PC-3 (cell line): ENCODE results near the gene HRH2. TPM values are rescaled to one million over a fixed set of nuclear protein-coding genes. Genes with fewer than 3 reads are reported as not detected.

ENCODE experiments used
- ATAC-seq: fragments of 200-7000 bp; cut with Tn5 transposase; 2 replicates; pipeline ENCODE4 v1.9.1; 2020; ENCODE audit warnings: mild to moderate bottlenecking, moderate library complexity
- BruUV-seq: library from RNA; stranded (reverse); fragments of 400-500 nt; replicated peaks from 2 replicates; lab custom pipeline; 2021; lab: Mats Ljungman, UMichigan
- CTCF ChIA-PET: fragments of 300-600 bp; sonication (Branson Sonifier 250); formaldehyde crosslinking; loops from one replicate; lab custom pipeline; 2022; ENCODE audit warnings: antibody characterized with exemption; lab: Charles Lee
- POLR2A ChIA-PET: fragments of 300-600 bp; sonication (Branson Sonifier 250); formaldehyde crosslinking; loops from one replicate; lab custom pipeline; 2022; ENCODE audit warnings: antibody characterized with exemption; ENCODE audit not compliant: unreplicated experiment; lab: Charles Lee
- DNase-seq: peaks from one replicate; pipeline ENCODE4 v3.0.0-alpha.2; 2015
- H2AFZ ChIP-seq: fragments of 300-600 bp; sonication (generic); 2 replicates; pipeline ENCODE4 v1.6.0; 2016; ENCODE audit warnings: antibody characterized with exemption, low read length
- H3F3A ChIP-seq: fragments of 300-600 bp; sonication (generic); one replicate; pipeline ENCODE4 v1.6.0; 2017; ENCODE audit warnings: antibody characterized with exemption, low read length, control low read depth, mild to moderate bottlenecking; ENCODE audit not compliant: unreplicated experiment
- H3K27ac ChIP-seq: fragments of 300-600 bp; sonication (generic); 2 replicates; pipeline ENCODE4 v1.5.1; 2016; ENCODE audit warnings: mild to moderate bottlenecking, low read length
- H3K27me3 ChIP-seq: fragments of 300-600 bp; sonication (generic); 2 replicates; pipeline ENCODE4 v1.6.1; 2016; ENCODE audit warnings: low read length, mixed read lengths
- H3K36me3 ChIP-seq: fragments of 300-600 bp; sonication (generic); 2 replicates; pipeline ENCODE4 v1.6.1; 2016; ENCODE audit warnings: low read depth, mixed run types, low read length, mixed read lengths
- H3K4me1 ChIP-seq: fragments of 300-600 bp; sonication (generic); 2 replicates; pipeline ENCODE4 v1.5.1; 2016; ENCODE audit warnings: low read length; ENCODE audit not compliant: insufficient read depth
- H3K4me2 ChIP-seq: fragments of 300-600 bp; sonication (generic); 2 replicates; pipeline ENCODE4 v1.6.0; 2016; ENCODE audit warnings: low read length
- H3K4me3 ChIP-seq: fragments of 300-600 bp; sonication (generic); 2 replicates; pipeline ENCODE4 v1.5.1; 2016; ENCODE audit warnings: mild to moderate bottlenecking, low read length, mixed read lengths
- H3K79me2 ChIP-seq: fragments of 300-600 bp; sonication (generic); 2 replicates; pipeline ENCODE4 v1.6.1; 2017; ENCODE audit warnings: low read length, mixed read lengths
- H3K9ac ChIP-seq: fragments of 300-600 bp; sonication (generic); 2 replicates; pipeline ENCODE4 v1.6.0; 2016; ENCODE audit warnings: mild to moderate bottlenecking, low read length
- H3K9me2 ChIP-seq: fragments of 300-600 bp; sonication (generic); replicated peaks from 2 replicates; pipeline ENCODE4 v1.6.1; 2016; ENCODE audit warnings: mixed run types, low read length, mixed read lengths
- H3K9me3 ChIP-seq: fragments of 300-600 bp; sonication (generic); 2 replicates; pipeline ENCODE4 v1.6.1; 2016; ENCODE audit warnings: low read length, mixed read lengths
- H4K20me1 ChIP-seq: fragments of 300-600 bp; sonication (generic); 2 replicates; pipeline ENCODE4 v1.6.1; 2016; ENCODE audit warnings: low read length, mixed read lengths
- EZH2 ChIP-seq: fragments of 300-600 bp; sonication (generic); IDR thresholded peaks from one replicate; pipeline ENCODE4 v1.6.1; 2017; ENCODE audit warnings: antibody characterized with exemption, mild to moderate bottlenecking, low read length; ENCODE audit not compliant: unreplicated experiment
- EZH2phosphoT487 ChIP-seq: fragments of 300-600 bp; sonication (generic); IDR thresholded peaks from 2 replicates; pipeline ENCODE4 v1.6.1; 2018; ENCODE audit warnings: mild to moderate bottlenecking, antibody characterized with exemption, low read length, borderline replicate concordance
- intact Hi-C: fragments of 100-400 bp; cut with micrococcal nuclease; formaldehyde crosslinking; loops from 2 replicates; pipeline ENCODE4 v1.9.0; 2023
- total RNA-seq: library from RNA; depleted of rRNA; stranded (reverse); fragments of >200 nt; gene quantifications from 2 replicates; pipeline ENCODE4 v1.2.3, GENCODE V29; 2014
- TF ChIP-seq, protein P1 (sequence below): fragments of 300-600 bp; sonication (generic); conservative IDR thresholded peaks from 2 replicates; pipeline ENCODE4 v1.5.1; 2017; ENCODE audit warnings: antibody characterized with exemption, low read depth, mild to moderate bottlenecking, low read length

HRH2 gene
- total RNA-seq, 1 experiment from 2014 or later = not detected

DNA sequence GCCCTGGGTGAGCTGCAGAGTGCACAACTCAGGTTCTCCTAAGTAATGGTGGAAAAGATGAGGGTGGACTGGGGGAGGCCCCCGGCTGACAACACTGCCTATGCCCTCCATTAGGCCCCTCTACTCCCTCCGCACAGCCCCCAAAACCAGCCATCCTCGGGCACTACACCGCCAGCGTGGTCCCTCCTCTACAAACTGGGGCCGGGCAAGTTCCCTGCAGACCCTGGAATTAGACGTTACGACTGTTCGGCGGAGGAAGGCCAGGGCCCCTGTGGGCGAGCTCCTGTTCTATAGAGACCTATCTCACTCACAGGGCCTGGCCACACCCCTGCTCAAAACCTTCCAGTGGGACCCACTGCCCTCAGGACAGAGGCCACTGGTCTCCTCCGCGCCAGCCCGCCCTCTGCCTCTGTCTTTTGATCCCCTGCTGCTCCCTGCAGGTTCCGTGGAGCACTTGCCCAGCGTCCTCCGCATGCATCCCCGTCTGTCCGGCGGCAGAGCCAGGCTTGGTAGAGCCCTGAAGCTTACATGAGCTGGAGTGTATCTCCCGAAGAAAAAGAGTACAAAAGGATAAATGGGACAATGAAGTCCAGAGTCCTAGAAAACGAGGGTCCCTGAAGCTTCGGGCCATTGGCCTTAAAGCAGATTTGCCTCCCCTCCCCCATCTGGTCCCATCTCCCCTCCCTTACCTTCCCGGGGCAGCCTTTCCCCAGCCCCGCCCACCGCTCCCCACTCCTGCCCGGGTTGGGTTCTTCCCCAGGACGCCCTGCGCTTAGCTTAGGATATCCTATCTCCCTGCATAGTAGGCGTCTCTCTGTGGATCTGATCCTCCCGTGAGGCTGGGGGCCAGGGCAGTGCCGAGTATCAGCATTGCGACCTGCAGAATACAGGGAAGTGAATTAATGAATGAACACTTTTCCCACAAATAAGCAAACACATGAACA lies 71.3 kb downstream of the HRH2 start:
- DNase-seq (no peak), ATAC-seq (peak; percentile 32)
- ChIA-PET POLR2A (no interaction called here), CTCF (interaction anchor here (0.6 to 1.5 kb wide), 5 partner anchors 80 to 841 kb away, joined by 3 to 10 read pairs (median 4); no protein-coding TSS in a partner anchor)
- Histone ChIP-seq H3K9ac (no peak overlapping the region), H3K4me2 (peak overlapping the region; percentile 45; the same call in 1 of the 2 replicates), H3K79me2 (no peaks in the 10 kb centered on the region), H3K4me3 (no peak overlapping the region), H3K4me1 (peaks cover 3% of the 10 kb centered on the region; the same call in 1 of the 2 replicates), H3K9me2 (no peaks in the 10 kb centered on the region), H2AFZ (0 out of 2 replicates have a peak overlapping the region, but pooled peaks have one; percentile 33), H3K27me3 (no peaks in the 10 kb centered on the region), H3K36me3 (no peaks in the 10 kb centered on the region), H3K9me3 (no peaks in the 10 kb centered on the region), H3K27ac (no peak overlapping the region), H4K20me1 (no peaks in the 10 kb centered on the region), H3F3A (no peaks in the 10 kb centered on the region)
- TF ChIP-seq, protein P1, sequence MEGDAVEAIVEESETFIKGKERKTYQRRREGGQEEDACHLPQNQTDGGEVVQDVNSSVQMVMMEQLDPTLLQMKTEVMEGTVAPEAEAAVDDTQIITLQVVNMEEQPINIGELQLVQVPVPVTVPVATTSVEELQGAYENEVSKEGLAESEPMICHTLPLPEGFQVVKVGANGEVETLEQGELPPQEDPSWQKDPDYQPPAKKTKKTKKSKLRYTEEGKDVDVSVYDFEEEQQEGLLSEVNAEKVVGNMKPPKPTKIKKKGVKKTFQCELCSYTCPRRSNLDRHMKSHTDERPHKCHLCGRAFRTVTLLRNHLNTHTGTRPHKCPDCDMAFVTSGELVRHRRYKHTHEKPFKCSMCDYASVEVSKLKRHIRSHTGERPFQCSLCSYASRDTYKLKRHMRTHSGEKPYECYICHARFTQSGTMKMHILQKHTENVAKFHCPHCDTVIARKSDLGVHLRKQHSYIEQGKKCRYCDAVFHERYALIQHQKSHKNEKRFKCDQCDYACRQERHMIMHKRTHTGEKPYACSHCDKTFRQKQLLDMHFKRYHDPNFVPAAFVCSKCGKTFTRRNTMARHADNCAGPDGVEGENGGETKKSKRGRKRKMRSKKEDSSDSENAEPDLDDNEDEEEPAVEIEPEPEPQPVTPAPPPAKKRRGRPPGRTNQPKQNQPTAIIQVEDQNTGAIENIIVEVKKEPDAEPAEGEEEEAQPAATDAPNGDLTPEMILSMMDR = no peak
- TF ChIP-seq EZH2 = no peak
- BruUV-seq = no TSS peak
- intact Hi-C loops = no loop called here

DNA sequence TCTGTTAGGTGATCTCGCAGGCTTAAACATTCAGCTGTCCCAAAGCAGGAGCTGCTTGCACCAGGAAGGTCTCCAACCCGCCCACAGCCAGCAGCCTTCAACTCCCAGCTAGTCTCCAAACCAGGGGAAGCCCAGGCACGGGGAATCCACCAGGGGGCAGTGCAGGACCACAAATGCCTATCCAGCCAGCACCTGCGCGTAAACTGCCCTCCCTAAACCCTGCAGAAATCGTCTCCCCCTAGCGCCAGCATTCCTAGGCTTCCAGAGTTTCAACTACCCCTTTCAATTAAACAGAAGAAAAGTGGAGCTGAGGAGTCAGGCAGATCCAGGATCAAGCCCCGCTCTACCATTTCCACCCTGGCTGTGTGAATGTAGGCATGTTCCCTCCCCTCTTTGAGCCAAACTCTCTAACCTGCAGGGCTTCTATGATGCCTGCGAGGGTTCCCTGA lies 72.0 kb downstream of the HRH2 start:
- H3K79me2 ChIP-seq = no peaks in the 10 kb centered on the region
- H3K4me1 ChIP-seq = peaks cover 3% of the 10 kb centered on the region; the same call in 1 of the 2 replicates
- no peaks in the 10 kb centered on the region for H4K20me1 ChIP-seq
- no peak overlapping the region for H3K27ac ChIP-seq
- intact Hi-C loops = loop anchor here (1.0 to 5.0 kb wide), 3 partner anchors 82 to 174 kb away; no protein-coding TSS in a partner anchor
- H2AFZ ChIP-seq = 0 out of 2 replicates have a peak overlapping the region, but pooled peaks have one; percentile 33
- DNase-seq = peak; percentile 91
- no peaks in the 10 kb centered on the region for H3K36me3 ChIP-seq
- peak overlapping the region; percentile 45; the same call in 1 of the 2 replicates for H3K4me2 ChIP-seq
- peak; percentile 98 for ATAC-seq
- no TSS peak for BruUV-seq
- ChIA-PET CTCF (interaction anchor here (0.6 to 1.5 kb wide), 10 partner anchors 11 to 840 kb away, joined by 3 to 10 read pairs (median 3); no protein-coding TSS in a partner anchor), POLR2A (interaction anchor here (0.6 kb wide), 1 partner anchor 29 kb away, joined by 4 read pairs; no protein-coding TSS in a partner anchor)
- no peaks in the 10 kb centered on the region for H3K9me2 ChIP-seq
- no peaks in the 10 kb centered on the region for H3F3A ChIP-seq
- H3K4me3 ChIP-seq = no peak overlapping the region
- no peaks in the 10 kb centered on the region for H3K9me3 ChIP-seq
- no peaks in the 10 kb centered on the region for H3K27me3 ChIP-seq
- no peak overlapping the region for H3K9ac ChIP-seq
- TF ChIP-seq EZH2 = no peak
- TF ChIP-seq, protein P1 = peak; percentile 95

DNA sequence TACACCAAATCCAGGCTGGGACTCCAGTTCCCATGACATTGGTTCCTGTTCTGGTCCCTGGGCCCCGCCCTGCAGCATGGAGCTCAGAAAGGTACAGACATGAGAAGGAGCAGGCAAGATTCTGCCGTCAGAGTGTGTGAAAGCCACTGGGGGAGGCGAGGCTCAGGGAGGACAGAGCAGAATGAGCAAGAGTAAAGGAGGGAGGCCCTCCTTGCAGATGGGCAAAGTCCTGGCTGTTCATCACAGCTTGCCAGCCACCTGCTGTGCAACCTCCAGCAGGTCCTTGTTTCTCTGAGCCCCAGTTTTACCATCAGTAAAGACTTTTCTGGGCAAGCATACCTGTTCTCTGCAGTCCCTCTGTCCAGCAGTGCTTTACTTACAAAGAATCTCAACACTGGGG lies 73.3 kb downstream of the HRH2 start:
- Histone ChIP-seq H3K9me3 (no peaks in the 10 kb centered on the region), H3K4me3 (no peak overlapping the region), H3K9ac (no peak overlapping the region), H3K4me2 (no peak overlapping the region), H4K20me1 (no peaks in the 10 kb centered on the region), H3F3A (no peaks in the 10 kb centered on the region), H3K27ac (no peak overlapping the region), H2AFZ (no peak overlapping the region), H3K4me1 (peaks cover 3% of the 10 kb centered on the region; the same call in 1 of the 2 replicates), H3K27me3 (no peaks in the 10 kb centered on the region), H3K79me2 (no peaks in the 10 kb centered on the region), H3K36me3 (no peaks in the 10 kb centered on the region), H3K9me2 (no peaks in the 10 kb centered on the region)
- intact Hi-C loops = loop anchor here (5.0 kb wide), 1 partner anchor 81 kb away; no protein-coding TSS in a partner anchor
- ChIA-PET POLR2A (no interaction called here), CTCF (no interaction called here)
- no peak for ATAC-seq
- no peak for DNase-seq
- TF ChIP-seq EZH2phosphoT487 (no peak), EZH2 (no peak)
- TF ChIP-seq, protein P1 = no peak
- BruUV-seq = no TSS peak
